Tracheal epithelial cell (primary cell): ENCODE results near the gene B4GALNT4. TPM values are rescaled to one million over a fixed set of nuclear protein-coding genes. Genes with fewer than 3 reads are reported as not detected.

Experiments used
- total RNA-seq: library from RNA; depleted of rRNA; stranded (reverse); fragments of >200 nt; gene quantifications from 2 replicates; pipeline ENCODE4 v1.2.1, GENCODE V29; 2014

The B4GALNT4 gene
- 27.3 and 29.4 TPM in 2 replicates for total RNA-seq

GRCh38 chr11:369336-370018 is at the start of gene B4GALNT4:
TSS of gene B4GALNT4 (plus strand) at chr11:369499. CDS start at chr11:369804, 305 bp downstream.

GRCh38 chr11:394034-394857 is 24.9 kb downstream of the B4GALNT4 start, which contains the start of gene PKP3:
TSS of gene PKP3 (plus strand) at chr11:394209. CDS start at chr11:394293, 84 bp downstream.

Other genes starting within 250 kb of the B4GALNT4 start
- gene SCGB1C1, start 176.4 kb upstream of the B4GALNT4 start, total RNA-seq, result not detected in 2 replicates
- 14.0 and 14.5 TPM in 2 replicates for gene BET1L, start 162.1 kb upstream of the B4GALNT4 start, total RNA-seq
- 104 and 149 TPM in 2 replicates for gene RIC8A, start 161.8 kb upstream of the B4GALNT4 start, total RNA-seq
- 4.1 and 5.5 TPM in 2 replicates for gene SIRT3, start 133.2 kb upstream of the B4GALNT4 start, total RNA-seq
- gene PSMD13, start 132.5 kb upstream of the B4GALNT4 start, total RNA-seq, result 129 and 161 TPM in 2 replicates
- gene NLRP6, start 91.1 kb upstream of the B4GALNT4 start, total RNA-seq, result not detected in 2 replicates
- 1.9 and 9.6 TPM in 2 replicates for gene PGGHG, start 80.4 kb upstream of the B4GALNT4 start, total RNA-seq
- not detected in 2 replicates for gene IFITM5, start 70.0 kb upstream of the B4GALNT4 start, total RNA-seq
- 2.3 and 7.2 TPM in 2 replicates for gene IFITM2, start 61.7 kb upstream of the B4GALNT4 start, total RNA-seq
- 0.43 and 7.5 TPM in 2 replicates for gene IFITM1, start 55.5 kb upstream of the B4GALNT4 start, total RNA-seq
- 12.6 and 25.1 TPM in 2 replicates for gene IFITM3, start 48.6 kb upstream of the B4GALNT4 start, total RNA-seq
- 290 and 382 TPM in 2 replicates for gene PKP3, start 24.7 kb downstream of the B4GALNT4 start, total RNA-seq
- gene SIGIRR, start 45.5 kb downstream of the B4GALNT4 start, total RNA-seq, result 16.9 and 26.4 TPM in 2 replicates
- gene ANO9, start 72.5 kb downstream of the B4GALNT4 start, total RNA-seq, result 7.7 and 16.4 TPM in 2 replicates
- gene PTDSS2, start 80.8 kb downstream of the B4GALNT4 start, total RNA-seq, result 35.7 and 42.2 TPM in 2 replicates
- gene RNH1, start 137.7 kb downstream of the B4GALNT4 start, total RNA-seq, result 433 and 438 TPM in 2 replicates
- 85.5 and 92.5 TPM in 2 replicates for gene HRAS, start 166.1 kb downstream of the B4GALNT4 start, total RNA-seq
- gene LRRC56, start 168.0 kb downstream of the B4GALNT4 start, total RNA-seq, result 0.21 and 0.48 TPM in 2 replicates
- gene LMNTD2, start 191.2 kb downstream of the B4GALNT4 start, total RNA-seq, result 1.7 and 3.2 TPM in 2 replicates
- gene RASSF7, start 191.5 kb downstream of the B4GALNT4 start, total RNA-seq, result 49.7 and 60.0 TPM in 2 replicates
- gene PHRF1, start 207.0 kb downstream of the B4GALNT4 start, total RNA-seq, result 20.7 and 28.9 TPM in 2 replicates
- gene IRF7, start 246.5 kb downstream of the B4GALNT4 start, total RNA-seq, result 10.8 and 21.7 TPM in 2 replicates